A549 (cell line): Measurements from ENCODE around the gene DHRS3. TPM values are rescaled to one million over a fixed set of nuclear protein-coding genes. Genes with fewer than 3 reads are reported as not detected.

ENCODE experiments used
- ATAC-seq, 2 experiments: fragments of 200-7000 bp in 1 of 2; fragments of >200 bp in 1 of 2; cut with Nextera tagmentation in 1 of 2; cut with Tn5 transposase in 1 of 2; 3 replicates each; pipeline versions ENCODE4 v1.8.0 to v1.9.1; 2018 to 2020; ENCODE audit warnings: mild to moderate bottlenecking in 1 of 2, moderate library complexity in 1 of 2
- CTCF ChIA-PET: fragments of 300-600 bp; sonication (Branson Sonifier 250); formaldehyde crosslinking; extraction: SDS; loops from one replicate; lab custom pipeline; 2021; ENCODE audit warnings: antibody characterized with exemption, inconsistent platforms; lab: Yijun Ruan, JAX
- POLR2A ChIA-PET: fragments of 350-600 bp; formaldehyde crosslinking; extraction: SDS; loops from one replicate; lab custom pipeline; 2021; ENCODE audit warnings: antibody characterized with exemption, inconsistent platforms; lab: Yijun Ruan, JAX
- DNase-seq, 2 experiments: peaks; one replicate each; pipeline versions ENCODE4 v3.0.0 to v3.0.0-alpha.2; 2011 to 2016; ENCODE audit warnings: low read depth in 1 of 2, low spot score in 1 of 2
- FAIRE-seq: peaks from 2 replicates; lab custom pipeline; 2011; peaks lifted over from hg19 to GRCh38; lab: Jason Lieb, UNC
- H3K27ac ChIP-seq, 2 experiments: fragments of >200 bp; sonication (Bioruptor Twin); formaldehyde crosslinking; 3 replicates each; pipeline ENCODE4 v1.5.1; 2016 to 2017
- H3K4me1 ChIP-seq: fragments of >200 bp; sonication (Bioruptor Twin); formaldehyde crosslinking; 3 replicates; pipeline ENCODE4 v1.6.1; 2016
- H3K4me2 ChIP-seq: fragments of >200 bp; sonication (Bioruptor Twin); formaldehyde crosslinking; 3 replicates; pipeline ENCODE4 v1.6.1; 2016
- H3K4me3 ChIP-seq: fragments of >200 bp; sonication (Bioruptor Twin); formaldehyde crosslinking; 3 replicates; pipeline ENCODE4 v1.5.1; 2016
- H3K9me3 ChIP-seq: fragments of >200 bp; sonication (Bioruptor Twin); formaldehyde crosslinking; 3 replicates; pipeline ENCODE4 v1.6.1; 2016
- CBX8 ChIP-seq: fragments of 200-600 bp; sonication (generic); IDR thresholded peaks from 2 replicates; pipeline ENCODE4 v1.6.1; 2016
- CHD2 ChIP-seq: fragments of 150-350 bp; IDR thresholded peaks from 2 replicates; pipeline ENCODE4 v1.6.1; 2014; ENCODE audit warnings: low read length; ENCODE audit not compliant: partially characterized antibody
- EHMT2 ChIP-seq: fragments of 200-600 bp; sonication (generic); IDR thresholded peaks from 2 replicates; pipeline ENCODE4 v1.6.1; 2016; ENCODE audit warnings: antibody characterized with exemption, low read depth, mild to moderate bottlenecking, moderate library complexity
- ESRRA ChIP-seq: fragments of 150-350 bp; IDR thresholded peaks from 2 replicates; pipeline ENCODE4 v1.6.1; 2014; ENCODE audit warnings: mild to moderate bottlenecking, low read length, borderline replicate concordance
- FOSB ChIP-seq: fragments of 250-450 bp; sonication (Bioruptor Pico); IDR thresholded peaks from 2 replicates; pipeline ENCODE4 v1.5.0; 2020; ENCODE audit warnings: mild to moderate bottlenecking, moderate library complexity
- JUN ChIP-seq, 2 experiments: fragments of >200 bp; sonication (Bioruptor Twin); formaldehyde crosslinking; IDR thresholded peaks; 2 replicates in 1 of 2; 3 replicates in 1 of 2; pipeline ENCODE4 v1.6.1; 2016 to 2017
- KDM1A ChIP-seq: fragments of 200-600 bp; sonication (generic); IDR thresholded peaks from 2 replicates; pipeline ENCODE4 v1.6.1; 2016; ENCODE audit warnings: low read depth, mild to moderate bottlenecking
- MAZ ChIP-seq: fragments of 150-350 bp; IDR thresholded peaks from 2 replicates; pipeline ENCODE4 v1.6.1; 2014; ENCODE audit warnings: antibody characterized with exemption, low read depth, low read length, borderline replicate concordance
- NFE2L2 ChIP-seq: fragments of 150-350 bp; conservative IDR thresholded peaks from 2 replicates; pipeline ENCODE4 v1.6.1; 2014; ENCODE audit warnings: low read length
- POLR2A ChIP-seq: IDR thresholded peaks from 2 replicates; pipeline ENCODE4 v1.6.1; 2012; ENCODE audit warnings: mild to moderate bottlenecking, low read length
- POLR2AphosphoS2 ChIP-seq: conservative IDR thresholded peaks from 2 replicates; pipeline ENCODE4 v1.6.1; 2012; ENCODE audit warnings: low read length, improper control_type of control experiment, inconsistent platforms
- RAD21 ChIP-seq, 2 experiments: fragments of >200 bp in 1 of 2; sonication (Bioruptor Twin) in 1 of 2; formaldehyde crosslinking in 1 of 2; IDR thresholded peaks in 1 of 2; conservative IDR thresholded peaks in 1 of 2; 2 replicates in 1 of 2; 3 replicates in 1 of 2; pipeline ENCODE4 v1.6.1; 2012 to 2018; ENCODE audit warnings: inconsistent platforms in 1 of 2
- SREBF2 ChIP-seq: fragments of 450-650 bp; IDR thresholded peaks from 2 replicates; pipeline ENCODE4 v1.6.1; 2014; ENCODE audit warnings: mild to moderate bottlenecking, moderate library complexity
- ZFP36 ChIP-seq: fragments of 450-650 bp; IDR thresholded peaks from 2 replicates; pipeline ENCODE4 v1.6.1; 2014; ENCODE audit warnings: borderline replicate concordance; ENCODE audit not compliant: partially characterized antibody
- WGBS: methylation state at CpG from one replicate; pipeline ENCODE4 v1.1.6; 2017; ENCODE audit errors: missing lambda C conversion rate; 5-methylcytosine and 5-hydroxymethylcytosine counted together
- polyA plus RNA-seq, 4 experiments: library from polyadenylated mRNA; depleted of rRNA in 3 of 4; stranded (reverse); fragments of >200 nt; fragmentation: RNase III in 1 of 4; extraction: RNeasy Plus Mini Kit Qiagen cat#74134 plus additional on column Dnase treatment in 1 of 4; gene quantifications; 2 replicates in 3 of 4; 3 replicates in 1 of 4; pipeline ENCODE4 v1.2.3, GENCODE V29; 2011 to 2017
- TF ChIP-seq, protein P1 (sequence below): IDR thresholded peaks from 2 replicates; pipeline ENCODE4 v1.6.1; 2012
- TF ChIP-seq, protein P2 (sequence below): fragments of 450-650 bp; IDR thresholded peaks from 2 replicates; pipeline ENCODE4 v1.6.1; 2014; ENCODE audit warnings: antibody characterized with exemption

DHRS3 gene
- polyA plus RNA-seq, 2 of the 4 experiments (the other 2 are of a cell fraction), result 62.7 to 79.7 TPM

- ChIA-PET CTCF (no interaction called here), POLR2A (no interaction called here)
- ATAC-seq (no peak), DNase-seq (no peak), FAIRE-seq (no peak)
- H3K27ac ChIP-seq, result peak overlapping the region; percentile 20 to 92; a peak in 4 of 6 replicates
- WGBS, result 86% methylated on average over 7 of the region's 9 CpGs
- no peak overlapping the region for H3K4me2 ChIP-seq
- H3K4me3 ChIP-seq, result no peak overlapping the region
- H3K9me3 ChIP-seq, result no peaks in the 10 kb centered on the region
- TF ChIP-seq KDM1A, result no peak
- TF ChIP-seq MAZ, result no peak
- no peak for TF ChIP-seq POLR2A
- no peak for TF ChIP-seq FOSB (CRISPR knock-in tag)
- no peak for TF ChIP-seq CBX8
- TF ChIP-seq SREBF2, result no peak
- H3K4me1 ChIP-seq, result peaks cover 19% of the 10 kb centered on the region
Observed at GRCh38 chr1:12542616-12543592, 75.1 kb downstream of the DHRS3 start.

DNA sequence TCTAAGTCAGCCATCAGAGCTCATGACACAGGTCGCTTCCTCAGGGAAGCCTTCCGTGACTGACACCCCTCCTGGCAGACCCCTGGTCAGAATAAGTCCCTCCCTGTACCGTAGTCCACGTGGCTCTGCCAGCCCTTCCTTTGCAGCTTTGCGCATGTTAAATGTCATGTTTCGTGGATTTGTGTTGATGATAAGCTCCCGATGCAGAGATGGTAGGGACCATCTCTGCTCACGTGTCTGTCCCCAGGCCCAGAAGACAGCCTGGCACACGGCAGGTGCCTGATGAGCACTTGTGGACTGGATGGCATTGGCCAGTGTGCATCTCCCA is 75.9 kb downstream of the DHRS3 start:
- FAIRE-seq, result no peak
- Histone ChIP-seq H3K4me2 (no peak overlapping the region), H3K9me3 (no peaks in the 10 kb centered on the region), H3K4me1 (peaks cover 19% of the 10 kb centered on the region), H3K4me3 (no peak overlapping the region), H3K27ac (peak overlapping the region; percentile 80 to 92)
- WGBS, result 95% methylated on average over 9 of the region's 9 CpGs
- ChIA-PET CTCF (no interaction called here), POLR2A (interaction anchor here (0.6 to 1.1 kb wide), 2 partner anchors 8 to 76 kb away, joined by 3 to 8 read pairs; partner anchors contain the start of gene DHRS3)
- DNase-seq, result no peak
- no peak for ATAC-seq
- no peak for TF ChIP-seq POLR2A
- TF ChIP-seq POLR2AphosphoS2, result no peak
- no peak for TF ChIP-seq EHMT2
- no peak for TF ChIP-seq NFE2L2
- no peak for TF ChIP-seq CHD2

DNA sequence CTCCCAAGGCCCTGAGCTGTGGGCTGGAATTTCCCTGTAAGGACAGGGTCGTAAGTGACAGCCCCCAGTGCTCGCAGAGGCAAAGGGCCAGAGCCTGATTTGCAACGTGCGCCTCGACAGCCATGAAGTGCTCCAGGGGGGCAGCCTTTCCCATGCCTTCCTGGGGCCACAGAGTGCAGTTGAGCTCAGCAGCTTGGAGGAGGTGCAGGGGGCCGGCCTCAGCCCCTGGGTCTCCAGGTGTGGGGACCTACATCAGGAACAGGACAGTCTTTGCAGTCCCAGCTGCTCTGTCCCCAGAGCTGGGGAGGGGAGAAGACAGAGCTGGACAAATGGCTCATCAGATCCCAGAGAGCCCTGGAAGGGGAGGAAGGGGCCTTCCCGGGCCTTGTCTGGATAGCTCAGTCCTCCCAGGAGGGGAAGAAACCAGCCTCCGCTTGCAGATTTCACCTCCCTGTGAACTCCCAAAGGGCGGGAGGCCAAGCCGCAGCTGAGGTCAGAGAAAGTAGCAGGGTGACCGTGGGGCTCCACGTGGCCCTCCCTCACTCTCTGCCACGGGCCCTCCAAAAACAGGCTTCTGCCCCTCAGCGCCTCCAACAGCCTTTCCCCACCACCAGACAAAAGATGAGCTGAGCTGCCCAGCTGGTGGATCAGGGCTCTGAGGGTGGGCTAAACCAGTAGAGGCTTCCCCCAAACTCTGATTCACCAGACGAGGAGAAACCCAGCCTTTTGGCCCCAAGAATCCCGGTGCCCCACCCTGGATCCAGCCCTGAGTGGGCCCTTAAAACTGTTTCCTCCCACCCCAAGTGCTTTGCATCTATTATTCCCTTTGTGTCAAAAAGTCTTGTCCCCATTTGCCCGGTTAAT is 76.5 kb downstream of the DHRS3 start:
- no peak for TF ChIP-seq JUN (IDR thresholded peaks at IDR 0.05)
- TF ChIP-seq, protein P1, sequence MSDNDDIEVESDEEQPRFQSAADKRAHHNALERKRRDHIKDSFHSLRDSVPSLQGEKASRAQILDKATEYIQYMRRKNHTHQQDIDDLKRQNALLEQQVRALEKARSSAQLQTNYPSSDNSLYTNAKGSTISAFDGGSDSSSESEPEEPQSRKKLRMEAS, result peak; percentile 56
- TF ChIP-seq, protein P2, sequence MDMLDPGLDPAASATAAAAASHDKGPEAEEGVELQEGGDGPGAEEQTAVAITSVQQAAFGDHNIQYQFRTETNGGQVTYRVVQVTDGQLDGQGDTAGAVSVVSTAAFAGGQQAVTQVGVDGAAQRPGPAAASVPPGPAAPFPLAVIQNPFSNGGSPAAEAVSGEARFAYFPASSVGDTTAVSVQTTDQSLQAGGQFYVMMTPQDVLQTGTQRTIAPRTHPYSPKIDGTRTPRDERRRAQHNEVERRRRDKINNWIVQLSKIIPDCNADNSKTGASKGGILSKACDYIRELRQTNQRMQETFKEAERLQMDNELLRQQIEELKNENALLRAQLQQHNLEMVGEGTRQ, result no peak
- ChIA-PET CTCF (interaction anchor here (1.1 kb wide), 1 partner anchor 117 kb away, joined by 4 read pairs; no protein-coding TSS in a partner anchor), POLR2A (interaction anchor here (0.6 to 1.7 kb wide), 4 partner anchors 9 to 76 kb away, joined by 3 to 8 read pairs (median 6); partner anchors contain the start of gene DHRS3)
- 58% methylated on average over 15 of the region's 17 CpGs for WGBS
- no peaks in the 10 kb centered on the region; the same call in 2 of the 3 replicates for H3K9me3 ChIP-seq
- ATAC-seq (peak; percentile 19 to 49; a peak in 4 of 6 replicates), FAIRE-seq (no peak), DNase-seq (no peak)
- peaks cover 19% of the 10 kb centered on the region for H3K4me1 ChIP-seq
- H3K4me2 ChIP-seq, result peak overlapping the region; percentile 21; the same call in 2 of the 3 replicates
- H3K27ac ChIP-seq, result peak overlapping the region; percentile 80 to 92
- no peak overlapping the region for H3K4me3 ChIP-seq

- POLR2A ChIA-PET, result interaction anchor here (1.1 to 1.7 kb wide), 4 partner anchors 33 to 77 kb away, joined by 3 to 8 read pairs (median 7); partner anchors contain the start of gene DHRS3
- ATAC-seq, result no peak
- Histone ChIP-seq H3K4me2 (peak overlapping the region; percentile 48), H3K27ac (peak overlapping the region; percentile 80 to 92), H3K4me3 (no peak overlapping the region), H3K4me1 (peaks cover 19% of the 10 kb centered on the region), H3K9me3 (peaks cover 8% of the 10 kb centered on the region)
- DNase-seq, result no peak
- TF ChIP-seq RAD21 (conservative IDR thresholded peaks at IDR 0.05 in 1 of 2, IDR thresholded peaks at IDR 0.05 in 1 of 2), result no peak
- no peak for TF ChIP-seq EHMT2
- peak; percentile 51 for TF ChIP-seq ZFP36
- TF ChIP-seq ESRRA, result no peak
- peak; percentile 27; the same call in 1 of the 2 replicates for TF ChIP-seq KDM1A
- no peak for FAIRE-seq
- 85% methylated on average over 8 of the region's 17 CpGs for WGBS
- CTCF ChIA-PET, result interaction anchor here (1.1 kb wide), 2 partner anchors 9 to 118 kb away, joined by 3 to 4 read pairs; no protein-coding TSS in a partner anchor
Observed at GRCh38 chr1:12540580-12541273, 77.3 kb downstream of the DHRS3 start.
